ENCODE data around the gene PLEKHF1. TPM values are rescaled to one million over a fixed set of nuclear protein-coding genes. Genes with fewer than 3 reads are reported as not detected.
"Not testable (repeated sequence)": the region's sequence is repeated elsewhere in the genome, so short reads cannot be mapped to it uniquely, and the experiment has no call there.

The PLEKHF1 gene
- total and polyA plus RNA-seq, 2 donors (not counting 1 experiment from before 2014, with no cell fraction given) = 5.5 to 9.8 TPM

DNA sequence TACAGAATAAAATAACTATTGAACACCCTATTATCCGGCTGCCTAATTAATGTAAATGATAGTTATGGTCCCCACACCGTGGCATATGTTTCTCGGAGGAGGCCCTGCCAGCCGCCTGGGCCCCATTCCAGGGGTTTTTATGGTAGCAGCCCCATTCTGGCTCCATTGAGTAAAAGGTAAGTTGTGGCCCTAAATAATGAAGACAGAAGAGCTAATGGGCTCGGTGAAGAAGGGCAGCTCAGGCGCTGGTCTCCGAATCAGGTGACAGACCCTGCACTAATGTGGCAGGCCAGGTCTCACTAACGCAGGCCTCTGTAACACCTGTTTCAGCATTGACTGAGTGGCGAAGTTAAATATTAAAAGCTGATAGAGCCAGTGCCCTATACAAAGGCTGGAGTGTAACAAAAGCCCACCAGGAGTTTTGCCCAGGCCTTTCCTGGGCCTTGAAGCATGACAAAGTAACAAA, 40.0 kb upstream of the PLEKHF1 start:
- ChIA-PET POLR2A (no interaction called here), CTCF (interaction anchor here (1.5 to 2.3 kb wide), 2 partner anchors 13 to 91 kb away, joined by 7 to 8 read pairs; no protein-coding TSS in a partner anchor)
- Histone ChIP-seq H3K79me2 (ENCODE audit: control insufficient read depth, insufficient read depth, low read length) (no peaks in the 10 kb centered on the region), H3K9me3 (ENCODE audit: control extremely low read depth in 1 of 3, control insufficient read depth in 2 of 3, insufficient read depth in 1 of 3, low read length in 2 of 3) (no peaks in the 10 kb centered on the region), H2AFZ (ENCODE audit: insufficient read depth, low read depth, low read length, poor library complexity, severe bottlenecking) (no peak overlapping the region), H3K4me2 (replicated peaks; ENCODE audit: low read depth, low read length, poor library complexity, severe bottlenecking) (no peak overlapping the region), H3K4me1 (ENCODE audit: control insufficient read depth in 2 of 2, insufficient read depth in 2 of 2, low read length in 2 of 2) (peaks cover 3 to 22% of the 10 kb centered on the region in 2 donors), H3K27me3 (replicated peaks in 1 of 4; ENCODE audit: control extremely low read depth in 1 of 4, control insufficient read depth in 3 of 4, insufficient read depth in 4 of 4, low read length in 3 of 4) (peaks cover 0 to 12% (median 0%) of the 10 kb centered on the region in 4 experiments), H3K9ac (ENCODE audit: low read length) (no peak overlapping the region), H4K20me1 (ENCODE audit: control insufficient read depth, insufficient read depth, low read length, poor library complexity, severe bottlenecking) (no peaks in the 10 kb centered on the region), H3K27ac (ENCODE audit: low read length in 2 of 2) (no peak overlapping the region), H3K36me3 (replicated peaks in 1 of 2; ENCODE audit: control extremely low read depth in 1 of 2, control insufficient read depth in 1 of 2, extremely low read depth in 1 of 2, insufficient read depth in 2 of 2, low read length in 1 of 2) (no peaks in the 10 kb centered on the region), H3K4me3 (ENCODE audit: control extremely low read depth in 1 of 5, extremely low read depth in 1 of 5, insufficient read depth in 1 of 5, low read depth in 2 of 5, low read length in 4 of 5) (no peak overlapping the region)
- H3K27ac Mint-ChIP-seq = no peak overlapping the region
- no peaks in the 10 kb centered on the region for H3K9me3 Mint-ChIP-seq (ENCODE audit: insufficient read depth)
- peaks cover 14% of the 10 kb centered on the region for H3K27me3 Mint-ChIP-seq
- 95% methylated on average over 7 of the region's 9 CpGs for WGBS (ENCODE audit: insufficient coverage)
- H3K4me3 Mint-ChIP-seq = no peak overlapping the region
- no peak for TF ChIP-seq EZH2 (IDR thresholded peaks at IDR 0.05; ENCODE audit: borderline replicate concordance, insufficient read depth, low read depth, low read length, poor library complexity, severe bottlenecking)
- TF ChIP-seq, protein P1, sequence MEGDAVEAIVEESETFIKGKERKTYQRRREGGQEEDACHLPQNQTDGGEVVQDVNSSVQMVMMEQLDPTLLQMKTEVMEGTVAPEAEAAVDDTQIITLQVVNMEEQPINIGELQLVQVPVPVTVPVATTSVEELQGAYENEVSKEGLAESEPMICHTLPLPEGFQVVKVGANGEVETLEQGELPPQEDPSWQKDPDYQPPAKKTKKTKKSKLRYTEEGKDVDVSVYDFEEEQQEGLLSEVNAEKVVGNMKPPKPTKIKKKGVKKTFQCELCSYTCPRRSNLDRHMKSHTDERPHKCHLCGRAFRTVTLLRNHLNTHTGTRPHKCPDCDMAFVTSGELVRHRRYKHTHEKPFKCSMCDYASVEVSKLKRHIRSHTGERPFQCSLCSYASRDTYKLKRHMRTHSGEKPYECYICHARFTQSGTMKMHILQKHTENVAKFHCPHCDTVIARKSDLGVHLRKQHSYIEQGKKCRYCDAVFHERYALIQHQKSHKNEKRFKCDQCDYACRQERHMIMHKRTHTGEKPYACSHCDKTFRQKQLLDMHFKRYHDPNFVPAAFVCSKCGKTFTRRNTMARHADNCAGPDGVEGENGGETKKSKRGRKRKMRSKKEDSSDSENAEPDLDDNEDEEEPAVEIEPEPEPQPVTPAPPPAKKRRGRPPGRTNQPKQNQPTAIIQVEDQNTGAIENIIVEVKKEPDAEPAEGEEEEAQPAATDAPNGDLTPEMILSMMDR (IDR thresholded peaks at IDR 0.05) = no peak
- ATAC-seq (ENCODE audit: low read depth) = no peak
- peaks cover 20% of the 10 kb centered on the region for H3K4me1 Mint-ChIP-seq
- no peak for DNase-seq
- intact Hi-C loops (cut with micrococcal nuclease) = no loop called here

DNA sequence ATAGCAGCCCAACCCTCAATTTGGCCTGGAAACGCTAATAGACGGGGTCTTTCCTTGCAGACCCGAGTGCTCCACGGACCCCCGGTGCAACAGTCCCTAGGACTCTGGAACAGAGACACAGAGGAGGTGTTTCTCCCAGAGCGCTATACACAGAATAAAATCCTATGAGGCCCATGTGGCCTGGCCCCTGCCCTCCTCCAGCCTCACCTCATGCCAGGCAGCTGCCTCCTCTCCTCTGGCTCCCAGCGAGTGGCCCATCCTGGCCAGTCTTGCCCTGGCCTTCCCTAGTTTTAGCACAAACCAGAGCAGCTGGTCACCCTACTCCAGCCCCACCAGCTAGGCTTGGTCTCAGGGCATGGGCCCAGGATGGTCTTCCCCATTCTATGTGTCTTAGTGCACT, 38.9 kb upstream of the PLEKHF1 start:
- TF ChIP-seq, protein P1 (IDR thresholded peaks at IDR 0.05) = no peak
- no peak for TF ChIP-seq EZH2 (IDR thresholded peaks at IDR 0.05; ENCODE audit: borderline replicate concordance, insufficient read depth, low read depth, low read length, poor library complexity, severe bottlenecking)
- DNase-seq (no peak), ATAC-seq (ENCODE audit: low read depth) (no peak)
- Histone ChIP-seq H3K4me3 (ENCODE audit: control extremely low read depth in 1 of 5, extremely low read depth in 1 of 5, insufficient read depth in 1 of 5, low read depth in 2 of 5, low read length in 4 of 5) (no peak overlapping the region), H3K9me3 (ENCODE audit: control extremely low read depth in 1 of 3, control insufficient read depth in 2 of 3, insufficient read depth in 1 of 3, low read length in 2 of 3) (no peaks in the 10 kb centered on the region), H4K20me1 (ENCODE audit: control insufficient read depth, insufficient read depth, low read length, poor library complexity, severe bottlenecking) (no peaks in the 10 kb centered on the region), H2AFZ (ENCODE audit: insufficient read depth, low read depth, low read length, poor library complexity, severe bottlenecking) (no peak overlapping the region), H3K27ac (ENCODE audit: low read length in 2 of 2) (no peak overlapping the region), H3K9ac (ENCODE audit: low read length) (no peak overlapping the region), H3K4me1 (ENCODE audit: control insufficient read depth in 2 of 2, insufficient read depth in 2 of 2, low read length in 2 of 2) (peaks cover 0 to 11% of the 10 kb centered on the region in 2 donors), H3K36me3 (replicated peaks in 1 of 2; ENCODE audit: control extremely low read depth in 1 of 2, control insufficient read depth in 1 of 2, extremely low read depth in 1 of 2, insufficient read depth in 2 of 2, low read length in 1 of 2) (no peaks in the 10 kb centered on the region), H3K27me3 (replicated peaks in 1 of 4; ENCODE audit: control extremely low read depth in 1 of 4, control insufficient read depth in 3 of 4, insufficient read depth in 4 of 4, low read length in 3 of 4) (peaks cover 0 to 2% (median 0%) of the 10 kb centered on the region in 4 experiments), H3K4me2 (replicated peaks; ENCODE audit: low read depth, low read length, poor library complexity, severe bottlenecking) (no peak overlapping the region), H3K79me2 (ENCODE audit: control insufficient read depth, insufficient read depth, low read length) (no peaks in the 10 kb centered on the region)
- WGBS (ENCODE audit: insufficient coverage) = 96% methylated on average over 5 of the region's 7 CpGs
- Mint-ChIP-seq H3K9me3 (ENCODE audit: insufficient read depth) (no peaks in the 10 kb centered on the region), H3K4me1 (peaks cover 10% of the 10 kb centered on the region), H3K27me3 (peaks cover 6% of the 10 kb centered on the region), H3K4me3 (no peak overlapping the region), H3K27ac (no peak overlapping the region)
- intact Hi-C loops (cut with micrococcal nuclease) = no loop called here
- POLR2A ChIA-PET = no interaction called here
- CTCF ChIA-PET = interaction anchor here (1.3 to 1.7 kb wide), 2 partner anchors 16 to 90 kb away, joined by 3 to 4 read pairs; no protein-coding TSS in a partner anchor

DNA sequence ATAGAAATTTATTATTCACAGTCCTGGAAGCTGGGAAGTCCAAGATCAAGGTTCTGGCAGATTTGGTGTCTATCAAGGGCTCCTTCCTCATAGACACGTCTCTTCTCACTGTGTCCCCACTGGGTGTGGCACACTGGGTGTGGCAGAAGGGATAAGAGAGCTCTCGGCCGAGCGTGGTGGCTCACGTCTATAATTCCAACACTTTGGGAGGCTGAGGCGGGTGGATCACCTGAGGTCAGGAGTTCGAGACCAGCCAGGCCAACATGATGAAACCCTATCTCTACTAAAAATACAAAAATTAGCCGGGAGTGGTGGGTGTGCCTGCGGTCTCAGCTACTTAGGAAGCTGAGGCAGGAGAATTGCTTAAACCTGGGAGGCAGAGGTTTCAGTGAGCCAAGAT, 38.4 kb upstream of the PLEKHF1 start:
- intact Hi-C loops (cut with micrococcal nuclease); H3K27me3 ChIP-seq (replicated peaks in 1 of 4; ENCODE audit: control extremely low read depth in 1 of 4, control insufficient read depth in 3 of 4, insufficient read depth in 4 of 4, low read length in 3 of 4); H4K20me1 ChIP-seq (ENCODE audit: control insufficient read depth, insufficient read depth, low read length, poor library complexity, severe bottlenecking); H3K9me3 ChIP-seq (ENCODE audit: control extremely low read depth in 1 of 3, control insufficient read depth in 2 of 3, insufficient read depth in 1 of 3, low read length in 2 of 3); H3K27me3 Mint-ChIP-seq; ATAC-seq (ENCODE audit: low read depth); H3K4me3 ChIP-seq (ENCODE audit: control extremely low read depth in 1 of 5, extremely low read depth in 1 of 5, insufficient read depth in 1 of 5, low read depth in 2 of 5, low read length in 4 of 5); H3K9me3 Mint-ChIP-seq (ENCODE audit: insufficient read depth); H3K9ac ChIP-seq (ENCODE audit: low read length); POLR2A ChIA-PET; H3K4me2 ChIP-seq (replicated peaks; ENCODE audit: low read depth, low read length, poor library complexity, severe bottlenecking); H3K36me3 ChIP-seq (replicated peaks in 1 of 2; ENCODE audit: control extremely low read depth in 1 of 2, control insufficient read depth in 1 of 2, extremely low read depth in 1 of 2, insufficient read depth in 2 of 2, low read length in 1 of 2); H3K4me3 Mint-ChIP-seq; H3K27ac ChIP-seq (ENCODE audit: low read length in 2 of 2); H3K79me2 ChIP-seq (ENCODE audit: control insufficient read depth, insufficient read depth, low read length); H3K4me1 ChIP-seq (ENCODE audit: control insufficient read depth in 2 of 2, insufficient read depth in 2 of 2, low read length in 2 of 2); H3K4me1 Mint-ChIP-seq; H3K27ac Mint-ChIP-seq; DNase-seq; H2AFZ ChIP-seq (ENCODE audit: insufficient read depth, low read depth, low read length, poor library complexity, severe bottlenecking): not testable (repeated sequence)
- 93% methylated on average over 3 of the region's 9 CpGs for WGBS (ENCODE audit: insufficient coverage)
- CTCF ChIA-PET = interaction anchor here (1.3 to 1.7 kb wide), 2 partner anchors 16 to 89 kb away, joined by 3 to 4 read pairs; no protein-coding TSS in a partner anchor
